GM12878 (cell line): Measurements from ENCODE around the gene CEP57. TPM values are rescaled to one million over a fixed set of nuclear protein-coding genes. Genes with fewer than 3 reads are reported as not detected.

Experiments used
- ATAC-seq: fragments of 200-7000 bp; cut with Tn5 transposase; 3 replicates; pipeline ENCODE4 v1.9.1; 2020; ENCODE audit warnings: mild to moderate bottlenecking, moderate library complexity
- Bru-seq: library from RNA; stranded (reverse); fragments of 400-500 nt; gene quantifications from one replicate; lab custom pipeline; 2021; lab: Mats Ljungman, UMichigan
- BruChase-seq, 2 experiments: library from RNA; stranded (reverse); fragments of 400-500 nt; gene quantifications; one replicate each; lab custom pipeline; 2021; lab: Mats Ljungman, UMichigan
- BruUV-seq: library from RNA; stranded (reverse); fragments of 400-500 nt; replicated peaks from 2 replicates; lab custom pipeline; 2021; lab: Mats Ljungman, UMichigan
- CTCF ChIA-PET: fragments of 300-600 bp; sonication (Branson Sonifier 250); formaldehyde crosslinking; extraction: SDS; loops from one replicate; lab custom pipeline; 2021; ENCODE audit warnings: inconsistent platforms; lab: Yijun Ruan, JAX
- POLR2A ChIA-PET: fragments of 350-600 bp; formaldehyde crosslinking; extraction: SDS; loops from one replicate; lab custom pipeline; 2021; ENCODE audit warnings: inconsistent platforms; lab: Charles Lee
- RAD21 ChIA-PET: fragments of 300-600 bp; sonication (Branson Sonifier 250); formaldehyde crosslinking; loops from one replicate; lab custom pipeline; 2023; ENCODE audit warnings: antibody characterized with exemption; ENCODE audit not compliant: unreplicated experiment; lab: Charles Lee
- SMC1A ChIA-PET: fragments of 300-600 bp; sonication (Branson Sonifier 250); formaldehyde crosslinking; loops from one replicate; lab custom pipeline; 2023; ENCODE audit not compliant: unreplicated experiment, uncharacterized antibody; lab: Charles Lee
- DNase-seq: peaks from one replicate; pipeline ENCODE4 v3.0.0-alpha.2; 2011; ENCODE audit warnings: low read depth, low spot score
- FAIRE-seq: peaks from 3 replicates; lab custom pipeline; 2011; peaks lifted over from hg19 to GRCh38; lab: Jason Lieb, UNC
- H2AFZ ChIP-seq: 2 replicates; pipeline ENCODE4 v1.6.0; 2011; ENCODE audit warnings: low read depth, low read length, control low read depth; ENCODE audit not compliant: control insufficient read depth
- H3K27ac ChIP-seq: 2 replicates; pipeline ENCODE4 v1.5.1; 2011; ENCODE audit warnings: control low read depth; ENCODE audit not compliant: control insufficient read depth, insufficient read depth
- H3K27me3 ChIP-seq, 2 experiments: replicated peaks in 1 of 2; 2 replicates each; pipeline versions ENCODE4 v1.6.0 to v1.6.1; 2011; ENCODE audit warnings: low read length in 1 of 2; ENCODE audit not compliant: control insufficient read depth in 2 of 2, insufficient read depth in 2 of 2
- H3K36me3 ChIP-seq, 2 experiments: 2 replicates each; pipeline ENCODE4 v1.5.1; 2011; ENCODE audit warnings: low read length in 1 of 2; ENCODE audit not compliant: control insufficient read depth in 2 of 2, insufficient read depth in 2 of 2
- H3K4me1 ChIP-seq: 2 replicates; pipeline ENCODE4 v1.6.1; 2011; ENCODE audit warnings: mild to moderate bottlenecking, low read length, moderate library complexity, mixed read lengths; ENCODE audit not compliant: control insufficient read depth, insufficient read depth
- H3K4me2 ChIP-seq: 2 replicates; pipeline ENCODE4 v1.6.0; 2011; ENCODE audit warnings: control low read depth; ENCODE audit not compliant: control insufficient read depth, insufficient read depth
- H3K4me3 ChIP-seq: fragments of 200-600 bp; sonication (generic); 2 replicates; pipeline ENCODE4 v1.5.1; 2016
- H3K79me2 ChIP-seq: 2 replicates; pipeline ENCODE4 v1.6.0; 2011; ENCODE audit warnings: low read length; ENCODE audit not compliant: control insufficient read depth, insufficient read depth
- H3K9ac ChIP-seq: 2 replicates; pipeline ENCODE4 v1.8.0; 2011; ENCODE audit warnings: low read length, control low read depth, mixed read lengths; ENCODE audit not compliant: control insufficient read depth, insufficient read depth
- H3K9me3 ChIP-seq: replicated peaks from 3 replicates; pipeline ENCODE4 v1.5.1; 2011; ENCODE audit warnings: mild to moderate bottlenecking, low read length; ENCODE audit not compliant: control insufficient read depth, insufficient read depth
- H4K20me1 ChIP-seq: 2 replicates; pipeline ENCODE4 v1.6.0; 2011; ENCODE audit not compliant: control insufficient read depth, insufficient read depth
- IKZF2 ChIP-seq, 2 experiments: fragments of 450-650 bp; IDR thresholded peaks; 2 replicates each; pipeline ENCODE4 v1.6.1; 2017; ENCODE audit warnings: mild to moderate bottlenecking in 2 of 2, moderate library complexity in 2 of 2
- JUND ChIP-seq: IDR thresholded peaks from 2 replicates; pipeline ENCODE4 v1.6.1; 2012; ENCODE audit warnings: low read depth, mild to moderate bottlenecking, low read length, improper control_type of control experiment, moderate library complexity
- NKRF ChIP-seq: fragments of 450-650 bp; conservative IDR thresholded peaks from 2 replicates; pipeline ENCODE4 v1.6.1; 2017; ENCODE audit warnings: mild to moderate bottlenecking, moderate library complexity
- REST ChIP-seq: IDR thresholded peaks from 2 replicates; pipeline ENCODE4 v1.6.1; 2012; ENCODE audit warnings: mild to moderate bottlenecking, low read depth, low read length
- SP1 ChIP-seq: IDR thresholded peaks from one replicate; pipeline ENCODE4 v1.6.1; 2011; ENCODE audit warnings: low read depth, low read length
- WGBS: methylation state at CpG from one replicate; pipeline ENCODE4 v1.1.6; 2016; ENCODE audit warnings: low lambda C conversion rate; ENCODE audit not compliant: insufficient replicate concordance, insufficient coverage; ENCODE audit errors: missing lambda C conversion rate; 5-methylcytosine and 5-hydroxymethylcytosine counted together
- in situ Hi-C: fragments of 300-500 bp; cut with MboI; formaldehyde crosslinking; loops from 9 replicates; pipeline ENCODE4 v1.14.3; 2018; ENCODE audit warnings: mixed read lengths
- intact Hi-C: fragments of 100-400 bp; cut with micrococcal nuclease; formaldehyde crosslinking; loops from one replicate; pipeline ENCODE4 v1.14.2; 2022; ENCODE audit not compliant: unreplicated experiment
- long read RNA-seq, 2 experiments: library from polyadenylated mRNA; unstranded; transcript quantifications; one replicate each; pipeline ENCODE4 v2.0.0, GENCODE V29; 2019 to 2020
- polyA minus RNA-seq, 3 experiments: library from RNA; depleted of rRNA, polyadenylated mRNA; stranded (reverse); fragments of >200 nt; gene quantifications; 2 replicates each; pipeline ENCODE4 v1.2.3, GENCODE V29; 2011
- polyA plus RNA-seq, 11 experiments: library from polyadenylated mRNA; depleted of rRNA in 4 of 11; unstranded in 6 of 11; stranded (reverse) in 5 of 11; fragments of >200 nt; fragmentation: Nextera tagmentation in 4 of 11; fragmentation: Illumina TruSeq in 1 of 11; extraction: Ambion mirVana in 4 of 11; extraction: Trizol in 1 of 11; gene quantifications; 1 replicate in 1 of 11; 2 replicates in 10 of 11; pipeline versions ENCODE4 v1.2.1 to v1.2.3, GENCODE V29; 2011 to 2016; ENCODE audit warnings: inconsistent platforms in 2 of 11, missing spikeins in 2 of 11, low read depth in 1 of 11
- total RNA-seq, 4 experiments: library from RNA; depleted of rRNA in 3 of 4; stranded (reverse); fragments of >200 nt in 3 of 4; fragmentation: Illumina TruSeq in 1 of 4; extraction: Trizol in 1 of 4; gene quantifications; 2 replicates each; pipeline versions ENCODE4 v1.2.1 to v1.2.3, GENCODE V29; 2013 to 2021

The CEP57 gene
- 223 and 235 TPM in 2 replicates for total RNA-seq (2013; cell fraction: nucleolus; rRNA removed)
- total RNA-seq (2014; rRNA removed) (45.9 and 60.1 TPM in 2 replicates), total RNA-seq (2014; rRNA removed; fragmentation: Illumina TruSeq; extraction: Trizol) (69.5 and 73.4 TPM in 2 replicates), total RNA-seq (2021) (52.3 and 54.1 TPM in 2 replicates), polyA plus RNA-seq (2011; rRNA removed) (85.4 and 144 TPM in 2 replicates), polyA plus RNA-seq (2014; fragmentation: Illumina TruSeq; extraction: Trizol) (61.3 and 82.6 TPM in 2 replicates), polyA plus RNA-seq (2014; fragmentation: Nextera tagmentation; extraction: Ambion mirVana) (10 to 100 TPM; 19.4 to 25.8 TPM), polyA plus RNA-seq (2014; rRNA removed) (34.7 and 43.0 TPM in 2 replicates), polyA plus RNA-seq (2016; fragmentation: Nextera tagmentation; extraction: Ambion mirVana) (10 to 100 TPM; 70.4 to 77.0 TPM), polyA minus RNA-seq (2011; rRNA and poly(A)+ RNA removed) (43.2 and 68.8 TPM in 2 replicates), Bru-seq, nascent RNA (percentile 92 among the genes with signal in this experiment), BruChase-seq, experiment 1, labeled RNA remaining after a 6-hour chase (percentile 90 among the genes with signal in this experiment), BruChase-seq, experiment 2, labeled RNA remaining after a 2-hour chase (percentile 92 among the genes with signal in this experiment)
- polyA plus RNA-seq (2011; ENCODE audit: low read depth): 26.0 TPM
- 30.5 and 40.4 TPM in 2 replicates for polyA plus RNA-seq (2011; cell fraction: cytosol; rRNA removed)
- polyA plus RNA-seq (2011; cell fraction: nucleus; rRNA removed): 74.9 and 83.5 TPM in 2 replicates
- polyA plus RNA-seq (2012): 40.4 and 54.5 TPM in 2 replicates
- polyA minus RNA-seq (2011; cell fraction: cytosol; rRNA and poly(A)+ RNA removed): 18.0 and 28.1 TPM in 2 replicates
- polyA minus RNA-seq (2011; cell fraction: nucleus; rRNA and poly(A)+ RNA removed): 38.1 and 47.7 TPM in 2 replicates
- long read RNA-seq, experiment 1, transcript CEP57-202 (11 exons, 3,178 nt): minor isoform, 13 of 54 reads
- long read RNA-seq, experiment 1, transcript CEP57-210 (7 exons, 2,084 nt): major isoform, 19 of 54 reads
- long read RNA-seq, experiment 1, partial matches to known transcripts: 9 of 54 reads
- long read RNA-seq, experiment 1, other reads (novel, unspliced or antisense): 12 of 54 reads
- long read RNA-seq, experiment 2, transcript CEP57-202 (11 exons, 3,178 nt): minor isoform, 73 of 297 reads
- long read RNA-seq, experiment 2, transcript CEP57-210 (7 exons, 2,084 nt): major isoform, 83 of 297 reads
- long read RNA-seq, experiment 2, transcript CEP57-201 (10 exons, 3,098 nt): minor isoform, 5 of 297 reads
- long read RNA-seq, experiment 2, partial matches to known transcripts: 54 of 297 reads
- long read RNA-seq, experiment 2, other reads (novel, unspliced or antisense): 81 of 297 reads

GRCh38 chr11:95790123-95790932, at the start of gene CEP57:
Gene CEP57 (plus strand): TSS chr11:95790498. CDS start chr11:95790699, 201 bp downstream.
- peak; percentile 81 for FAIRE-seq
- 0 out of 2 replicates have a peak, but pooled peaks cover 3% of the 10 kb centered on the region for H3K4me1 ChIP-seq
- TF ChIP-seq JUND: peak; percentile 56; the same call in 1 of the 2 replicates
- no peak for TF ChIP-seq REST
- peak; percentile 7 to 22; a peak in 1 of 4 replicates for TF ChIP-seq IKZF2 (IDR thresholded peaks at IDR 0.05)
- TF ChIP-seq SP1: peak; percentile 76
- TF ChIP-seq NKRF: peak; percentile 28

More at GRCh38 chr11:95790123-95790932, at the start of gene CEP57:
- Histone ChIP-seq H3K9ac (peak within 1 kb of the TSS; percentile 94), H3K4me3 (peak within 1 kb of the TSS; percentile 87), H4K20me1 (no peaks in the 10 kb centered on the region), H2AFZ (peak within 1 kb of the TSS; percentile 83), H3K4me2 (peak within 1 kb of the TSS; percentile 46), H3K27me3 (no peaks in the 10 kb centered on the region), H3K9me3 (no peaks in the 10 kb centered on the region), H3K79me2 (peaks cover 69% of the 10 kb centered on the region), H3K36me3 (peaks cover 0 to 6% of the 10 kb centered on the region in 2 experiments; a peak in 2 of 4 replicates), H3K27ac (peak within 1 kb of the TSS; percentile 90)
- peak; percentile 92 for DNase-seq
- 2% methylated on average over 55 of the region's 55 CpGs for WGBS
- RAD21 ChIA-PET: interaction anchor here (0.7 to 3.1 kb wide), 15 partner anchors 11 to 721 kb away, joined by 3 to 20 read pairs (median 5); partner anchors contain the start of genes CCDC82 and JRKL
- CTCF ChIA-PET: interaction anchor here (0.8 to 3.3 kb wide), 16 partner anchors 10 to 723 kb away, joined by 3 to 16 read pairs (median 4); partner anchors contain the start of genes CCDC82, JRKL, MAML2 and SRSF8
- SMC1A ChIA-PET: interaction anchor here (0.8 to 5.6 kb wide), 19 partner anchors 10 to 730 kb away, joined by 3 to 37 read pairs (median 5); partner anchors contain the start of genes CCDC82, JRKL, MAML2 and SESN3
- intact Hi-C loops (loop anchor here (5.0 kb wide), 2 partner anchors 132 to 637 kb away; partner anchors contain the start of gene MTMR2), in situ Hi-C loops (loop anchor here (5.0 kb wide), 1 partner anchor 597 kb away; the partner anchor contains the start of gene CCDC82)
- POLR2A ChIA-PET: interaction anchor here (0.7 to 5.5 kb wide), 14 partner anchors 11 to 723 kb away, joined by 3 to 29 read pairs (median 6); partner anchors contain the start of genes CCDC82, JRKL, SESN3 and SRSF8
- ATAC-seq: peak; percentile 73
- no TSS peak for BruUV-seq
